GM19351 (cell line): ENCODE results near the gene PXDN.
"Not testable (repeated sequence)": the region's sequence is repeated elsewhere in the genome, so short reads cannot be mapped to it uniquely, and the experiment has no call there.

ENCODE experiments used
- ATAC-seq: cut with Tn5 transposase; IDR thresholded peaks from one replicate; pipeline ENCODE4 v1.9.1; 2021; ENCODE audit warnings: mild to moderate bottlenecking, moderate library complexity; ENCODE audit not compliant: unreplicated experiment

Gene PXDN

GRCh38 chr2:1708476-1709334 lies 35.6 kb downstream of the PXDN start:
- no peak for ATAC-seq

- no peak for ATAC-seq
These were observed 36.4 kb downstream of the PXDN start for GRCh38 chr2:1707771-1708418.

GRCh38 chr2:1706089-1706841 lies 38.0 kb downstream of the PXDN start:
- not testable (repeated sequence) for ATAC-seq

GRCh38 chr2:1705557-1706076 lies 38.7 kb downstream of the PXDN start:
- no peak for ATAC-seq

- ATAC-seq: no peak
These were observed 39.4 kb downstream of the PXDN start for GRCh38 chr2:1704631-1705556.

- no peak for ATAC-seq
These were observed 42.1 kb downstream of the PXDN start for GRCh38 chr2:1702186-1702565.

GRCh38 chr2:1701556-1702185 lies 42.6 kb downstream of the PXDN start:
- no peak for ATAC-seq

- ATAC-seq: no peak
These were observed 43.3 kb downstream of the PXDN start for GRCh38 chr2:1701020-1701419.

GRCh38 chr2:1700427-1700826 lies 43.9 kb downstream of the PXDN start:
- not testable (repeated sequence) for ATAC-seq

- ATAC-seq: no peak
These were observed 45.9 kb downstream of the PXDN start for GRCh38 chr2:1698188-1698945.

- ATAC-seq: no peak
These were observed 46.7 kb downstream of the PXDN start for GRCh38 chr2:1697601-1698000.

GRCh38 chr2:1696472-1696871 lies 47.8 kb downstream of the PXDN start:
- no peak for ATAC-seq

GRCh38 chr2:1694371-1695271 lies 49.7 kb downstream of the PXDN start:
- no peak for ATAC-seq

- ATAC-seq: no peak
These were observed 50.6 kb downstream of the PXDN start for GRCh38 chr2:1693723-1694122.

- ATAC-seq: no peak
These were observed 52.0 kb downstream of the PXDN start for GRCh38 chr2:1692342-1692741.

- ATAC-seq: no peak
These were observed 52.9 kb downstream of the PXDN start for GRCh38 chr2:1691366-1691765.

GRCh38 chr2:1690056-1690775 lies 54.1 kb downstream of the PXDN start:
- no peak for ATAC-seq
